ENCODE measurements around the gene RBX1.
"Not testable (repeated sequence)": the region's sequence is repeated elsewhere in the genome, so short reads cannot be mapped to it uniquely, and the experiment has no call there.

Gene RBX1

GRCh38 chr22:40908895-40909294 is 42.3 kb upstream of the RBX1 start:
- no peak for TF ChIP-seq OSR1 (CRISPR knock-in tag; IDR thresholded peaks at IDR 0.05)
- no peak for TF ChIP-seq PATZ1 (CRISPR knock-in tag; IDR thresholded peaks at IDR 0.05; ENCODE audit: borderline replicate concordance)
- no peak for TF ChIP-seq PPARA (CRISPR knock-in tag; IDR thresholded peaks at IDR 0.05; ENCODE audit: borderline replicate concordance)
- TF ChIP-seq ZNF70 (CRISPR knock-in tag; IDR thresholded peaks at IDR 0.05): no peak
- TF ChIP-seq RARB (CRISPR knock-in tag; IDR thresholded peaks at IDR 0.05): no peak
- TF ChIP-seq CSRNP3 (CRISPR knock-in tag; IDR thresholded peaks at IDR 0.05): no peak
- no peak for TF ChIP-seq ZNF8 (CRISPR knock-in tag; IDR thresholded peaks at IDR 0.05)
- TF ChIP-seq ZC3H10 (CRISPR knock-in tag; IDR thresholded peaks at IDR 0.05): no peak
- no peak for TF ChIP-seq SNAI2 (CRISPR knock-in tag; IDR thresholded peaks at IDR 0.05)
- TF ChIP-seq ARNTL (CRISPR knock-in tag; IDR thresholded peaks at IDR 0.05; ENCODE audit: borderline replicate concordance, low read depth): no peak
- TF ChIP-seq ZNF565 (CRISPR knock-in tag; conservative IDR thresholded peaks at IDR 0.05; ENCODE audit: low read depth): no peak
- no peak for TF ChIP-seq ZFP30 (CRISPR knock-in tag; IDR thresholded peaks at IDR 0.05)
- no peak for TF ChIP-seq GLIS3 (CRISPR knock-in tag; IDR thresholded peaks at IDR 0.05)
- no peak for TF ChIP-seq CSDC2 (CRISPR knock-in tag; IDR thresholded peaks at IDR 0.05)
- no peak for TF ChIP-seq TSHZ2 (CRISPR knock-in tag; IDR thresholded peaks at IDR 0.05)
- TF ChIP-seq BACH2 (CRISPR knock-in tag; IDR thresholded peaks at IDR 0.05; ENCODE audit: borderline replicate concordance): no peak
- no peak for TF ChIP-seq ISL1 (CRISPR knock-in tag; IDR thresholded peaks at IDR 0.05)
- no peak for TF ChIP-seq POU6F1 (CRISPR knock-in tag; IDR thresholded peaks at IDR 0.05; ENCODE audit: borderline replicate concordance, low read depth)
- no peak for TF ChIP-seq TCF4 (CRISPR knock-in tag; IDR thresholded peaks at IDR 0.05; ENCODE audit: borderline replicate concordance)

DNA sequence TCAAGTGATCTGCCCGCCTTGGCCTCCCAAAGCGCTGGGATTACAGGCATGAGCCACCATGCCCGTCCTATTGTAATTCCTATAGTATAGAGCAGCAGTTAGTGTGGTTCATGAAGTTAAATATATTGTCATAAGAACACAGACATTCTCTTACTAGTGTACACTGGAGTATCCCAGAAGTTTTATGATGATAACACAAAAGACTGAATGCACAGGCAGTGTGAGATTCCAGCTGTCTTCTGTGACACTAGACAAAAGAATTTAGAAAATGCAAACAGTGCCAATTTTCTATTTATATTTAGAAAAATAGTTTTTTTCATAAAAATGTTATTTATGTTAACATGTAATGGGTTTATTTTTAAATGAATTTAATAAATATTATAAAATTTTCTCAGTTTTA is 39.4 kb upstream of the RBX1 start:
- no peak for ATAC-seq
- TF ChIP-seq PATZ1 (CRISPR knock-in tag; IDR thresholded peaks at IDR 0.05; ENCODE audit: borderline replicate concordance): no peak
- TF ChIP-seq TSHZ2 (CRISPR knock-in tag; IDR thresholded peaks at IDR 0.05): no peak
- TF ChIP-seq ZC3H10 (CRISPR knock-in tag; IDR thresholded peaks at IDR 0.05): no peak
- no peak for TF ChIP-seq POU6F1 (CRISPR knock-in tag; IDR thresholded peaks at IDR 0.05; ENCODE audit: borderline replicate concordance, low read depth)

More at GRCh38 chr22:40908895-40909294, 42.3 kb upstream of the RBX1 start:
- ATAC-seq: no peak

DNA sequence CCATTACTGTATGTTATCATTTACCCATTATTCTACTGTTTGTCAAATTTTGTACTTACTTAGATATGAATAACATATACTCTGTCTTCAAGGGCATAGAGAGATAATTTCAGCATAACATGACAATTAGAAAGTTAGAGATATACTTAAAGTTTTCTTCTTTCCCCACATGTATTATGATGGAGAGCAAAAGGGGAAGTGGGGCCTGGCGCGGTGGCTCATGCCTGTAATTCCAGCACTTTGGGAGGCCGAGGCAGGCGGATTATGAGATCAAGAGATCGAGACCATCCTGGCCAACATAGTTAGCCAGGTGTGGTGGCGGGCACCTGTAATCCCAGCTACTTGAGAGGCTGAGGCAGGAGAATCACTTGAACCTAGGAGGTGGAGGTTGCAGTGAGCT is 38.2 kb upstream of the RBX1 start:
- not testable (repeated sequence) for ATAC-seq
